Tibial artery (tissue), 4 donors: ENCODE measurements around the gene CRABP2.

Experiments
- DNase-seq, 2 donors: peaks; one replicate each; pipeline ENCODE4 v3.0.0-alpha.2; 2019
- H3K27ac ChIP-seq, 2 donors: fragments of 200-600 bp; sonication (generic) in 1 of 2; 1 replicate in 1 of 2; 2 replicates in 1 of 2; pipeline ENCODE4 v1.5.1; 2018 to 2019; ENCODE audit warnings: mild to moderate bottlenecking in 1 of 2
- H3K27me3 ChIP-seq, 2 donors: fragments of 200-600 bp; sonication (generic) in 1 of 2; one replicate each; pipeline versions ENCODE4 v1.5.1 to v1.6.0; 2016 to 2019
- H3K36me3 ChIP-seq, 3 donors: fragments of 200-600 bp; sonication (generic) in 2 of 3; one replicate each; pipeline ENCODE4 v1.5.1; 2016 to 2019; ENCODE audit warnings: mild to moderate bottlenecking in 2 of 3
- H3K4me1 ChIP-seq, 4 donors: fragments of 200-600 bp; sonication (generic) in 2 of 4; 1 replicate in 3 of 4; 2 replicates in 1 of 4; pipeline ENCODE4 v1.5.1; 2016 to 2019
- H3K4me3 ChIP-seq, 2 donors: fragments of 200-600 bp; sonication (generic) in 1 of 2; 1 replicate in 1 of 2; 2 replicates in 1 of 2; pipeline ENCODE4 v1.5.1; 2018 to 2019; ENCODE audit warnings: mild to moderate bottlenecking in 2 of 2
- H3K9me3 ChIP-seq, 3 donors: fragments of 200-600 bp; sonication (generic) in 1 of 3; one replicate each; pipeline ENCODE4 v1.5.1; 2016 to 2019
- intact Hi-C: fragments of 100-400 bp; cut with DNase I; formaldehyde crosslinking; loops from one replicate; pipeline ENCODE4 v1.15.0; 2023; ENCODE audit warnings: low total_unique reads
- TF ChIP-seq, protein P1 (sequence below), 2 experiments: fragments of 200-600 bp in 1 of 2; fragments of 450-650 bp in 1 of 2; IDR thresholded peaks; one replicate each; pipeline ENCODE4 v1.5.1; 2017 to 2019; ENCODE audit warnings: antibody characterized with exemption in 2 of 2, mild to moderate bottlenecking in 1 of 2, moderate library complexity in 1 of 2

CRABP2 gene

DNA sequence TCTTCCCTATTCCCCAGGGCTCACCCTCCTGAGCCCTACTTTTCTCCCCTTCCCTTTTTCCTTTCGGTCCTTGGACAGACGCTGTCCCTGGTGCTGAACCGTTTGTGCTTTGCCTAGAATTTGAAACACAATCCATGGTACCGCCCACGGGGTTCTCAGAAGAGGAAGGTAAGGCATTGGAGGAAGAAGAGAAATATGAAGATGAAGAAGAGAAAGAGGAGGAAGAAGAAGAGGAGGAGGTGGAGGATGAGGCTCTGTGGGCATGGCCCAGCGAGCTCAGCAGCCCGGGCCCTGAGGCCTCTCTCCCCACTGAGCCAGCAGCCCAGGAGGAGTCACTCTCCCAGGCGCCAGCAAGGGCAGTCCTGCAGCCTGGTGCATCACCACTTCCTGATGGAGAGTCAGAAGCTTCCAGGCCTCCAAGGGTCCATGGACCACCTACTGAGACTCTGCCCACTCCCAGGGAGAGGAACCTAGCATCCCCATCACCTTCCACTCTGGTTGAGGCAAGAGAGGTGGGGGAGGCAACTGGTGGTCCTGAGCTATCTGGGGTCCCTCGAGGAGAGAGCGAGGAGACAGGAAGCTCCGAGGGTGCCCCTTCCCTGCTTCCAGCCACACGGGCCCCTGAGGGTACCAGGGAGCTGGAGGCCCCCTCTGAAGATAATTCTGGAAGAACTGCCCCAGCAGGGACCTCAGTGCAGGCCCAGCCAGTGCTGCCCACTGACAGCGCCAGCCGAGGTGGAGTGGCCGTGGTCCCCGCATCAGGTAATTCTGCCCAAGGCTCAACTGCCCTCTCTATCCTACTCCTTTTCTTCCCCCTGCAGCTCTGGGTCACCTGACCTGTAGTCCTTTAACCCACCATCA lies 53.0 kb downstream of the CRABP2 start:
- TF ChIP-seq, protein P1, sequence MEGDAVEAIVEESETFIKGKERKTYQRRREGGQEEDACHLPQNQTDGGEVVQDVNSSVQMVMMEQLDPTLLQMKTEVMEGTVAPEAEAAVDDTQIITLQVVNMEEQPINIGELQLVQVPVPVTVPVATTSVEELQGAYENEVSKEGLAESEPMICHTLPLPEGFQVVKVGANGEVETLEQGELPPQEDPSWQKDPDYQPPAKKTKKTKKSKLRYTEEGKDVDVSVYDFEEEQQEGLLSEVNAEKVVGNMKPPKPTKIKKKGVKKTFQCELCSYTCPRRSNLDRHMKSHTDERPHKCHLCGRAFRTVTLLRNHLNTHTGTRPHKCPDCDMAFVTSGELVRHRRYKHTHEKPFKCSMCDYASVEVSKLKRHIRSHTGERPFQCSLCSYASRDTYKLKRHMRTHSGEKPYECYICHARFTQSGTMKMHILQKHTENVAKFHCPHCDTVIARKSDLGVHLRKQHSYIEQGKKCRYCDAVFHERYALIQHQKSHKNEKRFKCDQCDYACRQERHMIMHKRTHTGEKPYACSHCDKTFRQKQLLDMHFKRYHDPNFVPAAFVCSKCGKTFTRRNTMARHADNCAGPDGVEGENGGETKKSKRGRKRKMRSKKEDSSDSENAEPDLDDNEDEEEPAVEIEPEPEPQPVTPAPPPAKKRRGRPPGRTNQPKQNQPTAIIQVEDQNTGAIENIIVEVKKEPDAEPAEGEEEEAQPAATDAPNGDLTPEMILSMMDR (IDR thresholded peaks at IDR 0.05) = no peak
- Histone ChIP-seq H3K4me3 (no peak overlapping the region), H3K27ac (no peak overlapping the region), H3K4me1 (peaks cover 0 to 10% (median 8%) of the 10 kb centered on the region in 4 donors), H3K9me3 (no peaks in the 10 kb centered on the region), H3K27me3 (peaks cover 0 to 81% of the 10 kb centered on the region in 2 donors), H3K36me3 (no peaks in the 10 kb centered on the region)
- no peak for DNase-seq
- intact Hi-C loops = no loop called here
